Mesothelial cell of epicardium (in vitro differentiated cells): ENCODE data around the gene KAZN. TPM values are rescaled to one million over a fixed set of nuclear protein-coding genes. Genes with fewer than 3 reads are reported as not detected.

Experiments used
- DNase-seq, 2 experiments: peaks; one replicate each; pipeline ENCODE4 v3.0.0; 2021; ENCODE audit warnings: low spot score in 2 of 2; ENCODE audit not compliant: unreplicated experiment in 2 of 2
- H3K27ac Mint-ChIP-seq: 2 replicates; pipeline ENCODE4 v1.8.0; 2021; ENCODE audit warnings: mixed read lengths
- H3K27me3 Mint-ChIP-seq: 2 replicates; pipeline ENCODE4 v1.8.0; 2021; ENCODE audit warnings: low read depth, mixed read lengths
- H3K36me3 Mint-ChIP-seq: 2 replicates; pipeline ENCODE4 v1.8.0; 2021; ENCODE audit warnings: mixed read lengths
- H3K4me1 Mint-ChIP-seq: 2 replicates; pipeline ENCODE4 v1.8.0; 2021; ENCODE audit warnings: mixed read lengths
- H3K4me3 Mint-ChIP-seq: 2 replicates; pipeline ENCODE4 v1.8.0; 2021; ENCODE audit warnings: mild to moderate bottlenecking, moderate library complexity, mixed read lengths
- H3K9me3 Mint-ChIP-seq: 2 replicates; pipeline ENCODE4 v1.8.0; 2021; ENCODE audit warnings: mixed read lengths
- CTCF ChIP-seq: fragments of 200-600 bp; sonication (generic); IDR thresholded peaks from one replicate; pipeline ENCODE4 v1.5.0; 2021; ENCODE audit warnings: antibody characterized with exemption; ENCODE audit not compliant: unreplicated experiment
- total RNA-seq: library from RNA; stranded (reverse); gene quantifications from 3 replicates; pipeline ENCODE4 v1.2.1, GENCODE V29; 2021

The KAZN gene
- total RNA-seq, 1 donor from 2014 or later = 38.4 TPM

- H3K4me1 Mint-ChIP-seq = peaks cover 39% of the 10 kb centered on the region
- no peak for DNase-seq
- H3K36me3 Mint-ChIP-seq = no peaks in the 10 kb centered on the region
- H3K27me3 Mint-ChIP-seq = no peaks in the 10 kb centered on the region
- peak overlapping the region; percentile 69 for H3K27ac Mint-ChIP-seq
- no peak overlapping the region for H3K4me3 Mint-ChIP-seq
- no peaks in the 10 kb centered on the region for H3K9me3 Mint-ChIP-seq
- no peak for TF ChIP-seq CTCF
These were observed 485.1 kb downstream of the KAZN start for GRCh38 chr1:15083578-15083977.

GRCh38 chr1:15088281-15088971 is 489.9 kb downstream of the KAZN start:
- Mint-ChIP-seq H3K27me3 (no peaks in the 10 kb centered on the region), H3K27ac (peak overlapping the region; percentile 96), H3K4me1 (peaks cover 84% of the 10 kb centered on the region), H3K4me3 (peak overlapping the region; percentile 38), H3K36me3 (no peaks in the 10 kb centered on the region), H3K9me3 (no peaks in the 10 kb centered on the region)
- peak in 1 of 2 experiments; percentile 54 for DNase-seq
- TF ChIP-seq CTCF = no peak

GRCh38 chr1:15089258-15089992 is 490.9 kb downstream of the KAZN start:
- Mint-ChIP-seq H3K27me3 (no peaks in the 10 kb centered on the region), H3K36me3 (no peaks in the 10 kb centered on the region), H3K4me1 (peaks cover 85% of the 10 kb centered on the region), H3K27ac (peak overlapping the region; percentile 96), H3K4me3 (peak overlapping the region; percentile 38), H3K9me3 (no peaks in the 10 kb centered on the region)
- no peak for DNase-seq
- TF ChIP-seq CTCF = no peak

- H3K27ac Mint-ChIP-seq = peak overlapping the region; percentile 96
- DNase-seq = peak; percentile 49 to 74
- H3K36me3 Mint-ChIP-seq = no peaks in the 10 kb centered on the region
These were observed 491.9 kb downstream of the KAZN start for GRCh38 chr1:15090373-15090772.

GRCh38 chr1:15094056-15094455 is 495.6 kb downstream of the KAZN start:
- Mint-ChIP-seq H3K27ac (peak overlapping the region; percentile 97), H3K4me3 (no peak overlapping the region), H3K27me3 (no peaks in the 10 kb centered on the region), H3K9me3 (no peaks in the 10 kb centered on the region), H3K4me1 (peaks cover 66% of the 10 kb centered on the region), H3K36me3 (no peaks in the 10 kb centered on the region)
- no peak for DNase-seq
- TF ChIP-seq CTCF = no peak

More at GRCh38 chr1:15090373-15090772, 491.9 kb downstream of the KAZN start:
- peaks cover 79% of the 10 kb centered on the region for H3K4me1 Mint-ChIP-seq
- H3K27me3 Mint-ChIP-seq = no peaks in the 10 kb centered on the region
- no peak for TF ChIP-seq CTCF
- peak overlapping the region; percentile 30 for H3K4me3 Mint-ChIP-seq
- no peaks in the 10 kb centered on the region for H3K9me3 Mint-ChIP-seq
